ENCODE data around the gene LRIT1.

LRIT1 gene

GRCh38 chr10:84254552-84255478, 13.5 kb upstream of the LRIT1 start:
- no peak for DNase-seq (ENCODE audit: low spot score)

GRCh38 chr10:84248794-84249193, 7.4 kb upstream of the LRIT1 start:
- no peak for DNase-seq (ENCODE audit: low spot score)

GRCh38 chr10:84247496-84247895, 6.2 kb upstream of the LRIT1 start:
- no peak for DNase-seq (ENCODE audit: low spot score)

- DNase-seq (ENCODE audit: low spot score) = no peak
Measured at GRCh38 chr10:84244651-84245270, 3.4 kb upstream of the LRIT1 start, which contains the start of gene RGR. RGR (plus strand) TSS chr10:84245053; CDS start chr10:84245091, 38 bp downstream.

- no peak for DNase-seq (ENCODE audit: low spot score)
Measured at GRCh38 chr10:84243759-84244158, 2.4 kb upstream of the LRIT1 start.

- no peak for DNase-seq (ENCODE audit: low spot score)
Measured at GRCh38 chr10:84238909-84239308, 2.4 kb downstream of the LRIT1 start.

- DNase-seq (ENCODE audit: low spot score) = no peak
Measured at GRCh38 chr10:84237199-84238051, 3.9 kb downstream of the LRIT1 start.

- DNase-seq (ENCODE audit: low spot score) = no peak
Measured at GRCh38 chr10:84236807-84237198, 4.5 kb downstream of the LRIT1 start.

- no peak for DNase-seq (ENCODE audit: low spot score)
Measured at GRCh38 chr10:84235096-84235495, 6.2 kb downstream of the LRIT1 start.

- DNase-seq (ENCODE audit: low spot score) = no peak
Measured at GRCh38 chr10:84234479-84234878, 6.9 kb downstream of the LRIT1 start.

GRCh38 chr10:84233940-84234339, 7.4 kb downstream of the LRIT1 start:
- no peak for DNase-seq (ENCODE audit: low spot score)

GRCh38 chr10:84232376-84232775, 9.0 kb downstream of the LRIT1 start:
- no peak for DNase-seq (ENCODE audit: low spot score)

GRCh38 chr10:84230359-84230758, 11.0 kb downstream of the LRIT1 start:
- no peak for DNase-seq (ENCODE audit: low spot score)

- no peak for DNase-seq (ENCODE audit: low spot score)
Measured at GRCh38 chr10:84227810-84228209, 13.5 kb downstream of the LRIT1 start.

- no peak for DNase-seq (ENCODE audit: low spot score)
Measured at GRCh38 chr10:84226616-84227015, 14.7 kb downstream of the LRIT1 start.

GRCh38 chr10:84225427-84226173, 15.7 kb downstream of the LRIT1 start, which contains the start of gene LRIT2:
LRIT2 (minus strand) TSS chr10:84225544; CDS start chr10:84225520, 24 bp downstream.
- no peak for DNase-seq (ENCODE audit: low spot score)

GRCh38 chr10:84224411-84225028, 16.8 kb downstream of the LRIT1 start:
- DNase-seq (ENCODE audit: low spot score) = no peak

- no peak for DNase-seq (ENCODE audit: low spot score)
Measured at GRCh38 chr10:84221916-84222315, 19.4 kb downstream of the LRIT1 start.

GRCh38 chr10:84217746-84218145, 23.6 kb downstream of the LRIT1 start:
- no peak for DNase-seq (ENCODE audit: low spot score)

- DNase-seq (ENCODE audit: low spot score) = no peak
Measured at GRCh38 chr10:84216834-84217233, 24.5 kb downstream of the LRIT1 start.

- peak; percentile 76 for DNase-seq (ENCODE audit: low spot score)
Measured at GRCh38 chr10:84214612-84215235, 26.6 kb downstream of the LRIT1 start.

Measured in NAMALWA (cell line).